Measurements from ENCODE around the gene ZNF709.
"Not testable (repeated sequence)": the region's sequence is repeated elsewhere in the genome, so short reads cannot be mapped to it uniquely, and the experiment has no call there.

ZNF709 gene

GRCh38 chr19:12425236-12425887, 59.3 kb downstream of the ZNF709 start:
- peaks cover 24% of the 10 kb centered on the region for H3K36me3 ChIP-seq (replicated peaks; ENCODE audit: low read depth, low read length)
- no peaks in the 10 kb centered on the region for H3K9me3 ChIP-seq (ENCODE audit: insufficient read depth, low read length)
- no peaks in the 10 kb centered on the region for H3K4me1 ChIP-seq (ENCODE audit: low read length)
- H2AFZ ChIP-seq (ENCODE audit: low read depth, low read length): no peak overlapping the region
- H3K4me2 ChIP-seq (ENCODE audit: low read length): no peak overlapping the region
- no peak overlapping the region for H3K9ac ChIP-seq (ENCODE audit: low read length)
- H3K27ac ChIP-seq (ENCODE audit: low read length): no peak overlapping the region
- H3K4me3 ChIP-seq (ENCODE audit: low read length): no peak overlapping the region
- no peak for TF ChIP-seq CTCF (IDR thresholded peaks at IDR 0.05; ENCODE audit: low read depth, low read length)
- TF ChIP-seq EZH2phosphoT487 (IDR thresholded peaks at IDR 0.05; ENCODE audit: low read depth): no peak
- H3K79me2 ChIP-seq (ENCODE audit: low read length): no peaks in the 10 kb centered on the region
- no peaks in the 10 kb centered on the region for H4K20me1 ChIP-seq (ENCODE audit: insufficient read depth, low read length)
- H3K27me3 ChIP-seq (ENCODE audit: low read depth, low read length): no peaks in the 10 kb centered on the region

DNA sequence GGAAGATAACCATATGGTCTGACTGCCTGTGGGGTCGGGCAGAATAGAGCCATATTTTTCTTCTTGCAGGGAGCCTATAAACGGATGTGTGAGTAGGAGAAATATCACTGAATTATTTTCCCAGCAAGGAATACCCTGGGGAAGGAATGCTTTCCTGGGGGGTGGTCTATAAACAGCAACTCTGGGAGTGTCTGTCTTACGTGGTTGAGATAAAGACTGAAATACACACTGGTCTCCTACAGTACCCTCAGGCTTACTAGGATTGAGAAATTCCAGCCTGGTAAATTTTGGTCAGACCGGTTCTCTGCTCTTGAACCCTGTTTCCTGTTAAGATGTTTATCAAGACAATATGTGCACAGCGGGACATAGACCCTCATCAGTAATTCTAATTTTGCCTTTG, 67.3 kb downstream of the ZNF709 start:
- H3K9me3 ChIP-seq (ENCODE audit: insufficient read depth, low read length); H2AFZ ChIP-seq (ENCODE audit: low read depth, low read length): not testable (repeated sequence)
- H3K36me3 ChIP-seq (replicated peaks; ENCODE audit: low read depth, low read length): peaks cover 22% of the 10 kb centered on the region

DNA sequence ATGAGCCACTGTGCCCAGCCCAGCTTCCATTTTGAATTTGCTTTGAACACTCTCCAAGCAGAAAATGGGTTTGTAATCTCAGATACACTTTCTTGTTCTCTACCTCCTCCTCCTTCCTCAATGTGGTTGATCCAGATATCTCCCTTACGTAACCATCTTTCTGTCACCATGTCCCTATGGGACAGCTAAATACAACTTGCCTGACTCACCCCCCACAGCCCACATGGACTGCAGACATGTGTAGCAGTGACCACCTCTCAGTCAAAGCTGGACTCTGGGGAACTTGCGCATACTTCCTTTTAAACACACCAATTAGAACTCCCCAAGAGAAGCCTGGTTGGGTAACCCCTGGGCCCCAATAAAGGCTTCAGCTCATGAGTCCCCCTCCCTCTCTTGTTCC, 72.7 kb downstream of the ZNF709 start:
- Histone ChIP-seq H3K4me2 (ENCODE audit: low read length) (no peak overlapping the region), H3K4me1 (ENCODE audit: low read length) (no peaks in the 10 kb centered on the region), H2AFZ (ENCODE audit: low read depth, low read length) (no peak overlapping the region), H3K9me3 (ENCODE audit: insufficient read depth, low read length) (no peaks in the 10 kb centered on the region), H3K79me2 (ENCODE audit: low read length) (no peaks in the 10 kb centered on the region), H3K36me3 (replicated peaks; ENCODE audit: low read depth, low read length) (peaks cover 13% of the 10 kb centered on the region), H3K27ac (ENCODE audit: low read length) (no peak overlapping the region), H3K27me3 (ENCODE audit: low read depth, low read length) (no peaks in the 10 kb centered on the region), H3K4me3 (ENCODE audit: low read length) (no peak overlapping the region), H3K9ac (ENCODE audit: low read length) (no peak overlapping the region), H4K20me1 (ENCODE audit: insufficient read depth, low read length) (no peaks in the 10 kb centered on the region)
- no peak for TF ChIP-seq EZH2phosphoT487 (IDR thresholded peaks at IDR 0.05; ENCODE audit: low read depth)
- no peak for TF ChIP-seq CTCF (IDR thresholded peaks at IDR 0.05; ENCODE audit: low read depth, low read length)

More for the DNA sequence above, 67.3 kb downstream of the ZNF709 start:
- not testable (repeated sequence) for H3K4me3 ChIP-seq (ENCODE audit: low read length); H3K9ac ChIP-seq (ENCODE audit: low read length); H4K20me1 ChIP-seq (ENCODE audit: insufficient read depth, low read length); H3K27me3 ChIP-seq (ENCODE audit: low read depth, low read length); H3K4me2 ChIP-seq (ENCODE audit: low read length); H3K79me2 ChIP-seq (ENCODE audit: low read length); H3K27ac ChIP-seq (ENCODE audit: low read length); H3K4me1 ChIP-seq (ENCODE audit: low read length)
